Activated CD4-positive, CD25-positive, alpha-beta regulatory T cell treated with anti-CD3 and anti-CD28 coated beads, Interleukin-2, amount 50 U/mL, for 24 hours (primary cell): ENCODE data around the gene SPIRE1.
"Not testable (repeated sequence)": the region's sequence is repeated elsewhere in the genome, so short reads cannot be mapped to it uniquely, and the experiment has no call there.

ENCODE experiments used
- ATAC-seq, 2 donors: fragments of 150-1000 bp; cut with Tn5 transposase; one replicate each; pipeline ENCODE4 v1.10.0; 2021; ENCODE audit warnings: mild to moderate bottlenecking in 1 of 2, moderate library complexity in 1 of 2

SPIRE1 gene

GRCh38 chr18:12551943-12552878 is 105.7 kb downstream of the SPIRE1 start:
- ATAC-seq, result not testable (repeated sequence)

GRCh38 chr18:12551466-12551865 is 106.4 kb downstream of the SPIRE1 start:
- ATAC-seq, result not testable (repeated sequence)

- peak in 1 of 2 donors; percentile 30 for ATAC-seq
Measured at GRCh38 chr18:12543697-12544096, 114.2 kb downstream of the SPIRE1 start.

- ATAC-seq, result no peak
Measured at GRCh38 chr18:12540751-12541150, 117.2 kb downstream of the SPIRE1 start.

- not testable (repeated sequence) for ATAC-seq
Measured at GRCh38 chr18:12539158-12539557, 118.7 kb downstream of the SPIRE1 start.

- no peak for ATAC-seq
Measured at GRCh38 chr18:12534820-12535219, 123.1 kb downstream of the SPIRE1 start.

- ATAC-seq, result no peak
Measured at GRCh38 chr18:12532661-12533060, 125.2 kb downstream of the SPIRE1 start.

- ATAC-seq, result no peak
Measured at GRCh38 chr18:12531749-12532148, 126.2 kb downstream of the SPIRE1 start.

- no peak for ATAC-seq
Measured at GRCh38 chr18:12520442-12520992, 137.4 kb downstream of the SPIRE1 start.

GRCh38 chr18:12518832-12519531 is 138.9 kb downstream of the SPIRE1 start:
- no peak for ATAC-seq

- ATAC-seq, result no peak
Measured at GRCh38 chr18:12518326-12518725, 139.6 kb downstream of the SPIRE1 start.

GRCh38 chr18:12517142-12517825 is 140.6 kb downstream of the SPIRE1 start:
- ATAC-seq, result no peak

- no peak for ATAC-seq
Measured at GRCh38 chr18:12516049-12516630, 141.8 kb downstream of the SPIRE1 start.

GRCh38 chr18:12515550-12515949 is 142.4 kb downstream of the SPIRE1 start:
- ATAC-seq, result no peak

GRCh38 chr18:12507007-12507406 is 150.9 kb downstream of the SPIRE1 start:
- no peak for ATAC-seq

GRCh38 chr18:12500986-12501385 is 156.9 kb downstream of the SPIRE1 start:
- no peak for ATAC-seq

GRCh38 chr18:12497839-12498238 is 160.1 kb downstream of the SPIRE1 start:
- ATAC-seq, result no peak

GRCh38 chr18:12497296-12497695 is 160.6 kb downstream of the SPIRE1 start:
- ATAC-seq, result no peak

GRCh38 chr18:12492907-12493306 is 165.0 kb downstream of the SPIRE1 start:
- ATAC-seq, result no peak

GRCh38 chr18:12491611-12492435 is 166.1 kb downstream of the SPIRE1 start:
- no peak for ATAC-seq

GRCh38 chr18:12485479-12486105 is 172.3 kb downstream of the SPIRE1 start:
- no peak for ATAC-seq
